ENCODE measurements around the gene SNX32. TPM values are rescaled to one million over a fixed set of nuclear protein-coding genes. Genes with fewer than 3 reads are reported as not detected.

SNX32 gene
- polyA plus RNA-seq, 2 of the 4 experiments (the other 2 are of a cell fraction), result 0.08 TPM; not detected in 1

DNA sequence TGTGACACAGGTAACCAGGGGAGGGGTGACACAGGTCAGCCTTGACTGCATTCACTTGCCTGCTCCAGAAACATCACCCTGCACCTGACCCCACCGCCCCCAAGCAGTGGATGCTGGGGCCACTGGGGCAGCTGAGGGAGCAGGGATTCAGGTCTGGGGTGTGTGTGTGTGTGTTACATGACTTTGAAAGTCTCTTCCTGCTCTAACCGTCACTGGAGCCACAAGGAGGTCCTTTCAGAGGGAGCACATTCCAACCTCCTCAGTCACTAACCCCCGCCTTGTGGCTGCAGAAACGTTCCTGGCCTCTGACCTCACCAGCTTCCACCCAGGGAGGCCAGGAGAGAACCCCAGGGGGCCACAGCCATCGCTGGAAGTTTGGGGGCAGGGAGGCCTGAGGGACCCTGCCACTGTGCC lies 69.3 kb downstream of the SNX32 start:
- ATAC-seq (peak; percentile 47 to 57), FAIRE-seq (no peak), DNase-seq (ENCODE audit: low read depth in 1 of 2, low spot score in 1 of 2) (peak; percentile 85 to 90)
- H3K4me3 ChIP-seq, result no peak overlapping the region
- H3K4me2 ChIP-seq, result peak overlapping the region; percentile 68
- WGBS (ENCODE audit: missing lambda C conversion rate), result 4% methylated on average over 5 of the region's 5 CpGs
- peak overlapping the region; percentile 69 to 87 for H3K27ac ChIP-seq
- CTCF ChIA-PET, result interaction anchor here (0.6 to 31.6 kb wide), 3 partner anchors 7 to 1090 kb away, joined by 4 to 618 read pairs (median 618); partner anchors contain the start of genes C11orf68, CCDC85B, DRAP1 and FIBP
- peaks cover 39% of the 10 kb centered on the region for H3K4me1 ChIP-seq
- POLR2A ChIA-PET, result interaction anchor here (0.6 to 5.7 kb wide), 4 partner anchors 12 to 15 kb away, joined by 3 to 43 read pairs (median 22); partner anchors contain the start of genes CCDC85B and FIBP
- H3K9me3 ChIP-seq, result no peaks in the 10 kb centered on the region
- TF ChIP-seq ESRRA (IDR thresholded peaks at IDR 0.05; ENCODE audit: borderline replicate concordance, low read length), result no peak
- TF ChIP-seq NFE2L2 (conservative IDR thresholded peaks at IDR 0.05; ENCODE audit: low read length), result no peak
- TF ChIP-seq, protein P1, sequence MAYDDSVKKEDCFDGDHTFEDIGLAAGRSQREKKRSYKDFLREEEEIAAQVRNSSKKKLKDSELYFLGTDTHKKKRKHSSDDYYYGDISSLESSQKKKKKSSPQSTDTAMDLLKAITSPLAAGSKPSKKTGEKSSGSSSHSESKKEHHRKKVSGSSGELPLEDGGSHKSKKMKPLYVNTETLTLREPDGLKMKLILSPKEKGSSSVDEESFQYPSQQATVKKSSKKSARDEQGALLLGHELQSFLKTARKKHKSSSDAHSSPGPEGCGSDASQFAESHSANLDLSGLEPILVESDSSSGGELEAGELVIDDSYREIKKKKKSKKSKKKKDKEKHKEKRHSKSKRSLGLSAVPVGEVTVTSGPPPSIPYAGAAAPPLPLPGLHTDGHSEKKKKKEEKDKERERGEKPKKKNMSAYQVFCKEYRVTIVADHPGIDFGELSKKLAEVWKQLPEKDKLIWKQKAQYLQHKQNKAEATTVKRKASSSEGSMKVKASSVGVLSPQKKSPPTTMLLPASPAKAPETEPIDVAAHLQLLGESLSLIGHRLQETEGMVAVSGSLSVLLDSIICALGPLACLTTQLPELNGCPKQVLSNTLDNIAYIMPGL (CRISPR knock-in tag; IDR thresholded peaks at IDR 0.05; ENCODE audit: borderline replicate concordance), result no peak
- TF ChIP-seq HDAC2 (IDR thresholded peaks at IDR 0.05), result no peak
- TF ChIP-seq, protein P2, sequence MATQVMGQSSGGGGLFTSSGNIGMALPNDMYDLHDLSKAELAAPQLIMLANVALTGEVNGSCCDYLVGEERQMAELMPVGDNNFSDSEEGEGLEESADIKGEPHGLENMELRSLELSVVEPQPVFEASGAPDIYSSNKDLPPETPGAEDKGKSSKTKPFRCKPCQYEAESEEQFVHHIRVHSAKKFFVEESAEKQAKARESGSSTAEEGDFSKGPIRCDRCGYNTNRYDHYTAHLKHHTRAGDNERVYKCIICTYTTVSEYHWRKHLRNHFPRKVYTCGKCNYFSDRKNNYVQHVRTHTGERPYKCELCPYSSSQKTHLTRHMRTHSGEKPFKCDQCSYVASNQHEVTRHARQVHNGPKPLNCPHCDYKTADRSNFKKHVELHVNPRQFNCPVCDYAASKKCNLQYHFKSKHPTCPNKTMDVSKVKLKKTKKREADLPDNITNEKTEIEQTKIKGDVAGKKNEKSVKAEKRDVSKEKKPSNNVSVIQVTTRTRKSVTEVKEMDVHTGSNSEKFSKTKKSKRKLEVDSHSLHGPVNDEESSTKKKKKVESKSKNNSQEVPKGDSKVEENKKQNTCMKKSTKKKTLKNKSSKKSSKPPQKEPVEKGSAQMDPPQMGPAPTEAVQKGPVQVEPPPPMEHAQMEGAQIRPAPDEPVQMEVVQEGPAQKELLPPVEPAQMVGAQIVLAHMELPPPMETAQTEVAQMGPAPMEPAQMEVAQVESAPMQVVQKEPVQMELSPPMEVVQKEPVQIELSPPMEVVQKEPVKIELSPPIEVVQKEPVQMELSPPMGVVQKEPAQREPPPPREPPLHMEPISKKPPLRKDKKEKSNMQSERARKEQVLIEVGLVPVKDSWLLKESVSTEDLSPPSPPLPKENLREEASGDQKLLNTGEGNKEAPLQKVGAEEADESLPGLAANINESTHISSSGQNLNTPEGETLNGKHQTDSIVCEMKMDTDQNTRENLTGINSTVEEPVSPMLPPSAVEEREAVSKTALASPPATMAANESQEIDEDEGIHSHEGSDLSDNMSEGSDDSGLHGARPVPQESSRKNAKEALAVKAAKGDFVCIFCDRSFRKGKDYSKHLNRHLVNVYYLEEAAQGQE (IDR thresholded peaks at IDR 0.05), result no peak
- TF ChIP-seq FOSB (CRISPR knock-in tag; IDR thresholded peaks at IDR 0.05), result peak; percentile 5; the same call in 1 of the 2 replicates
- TF ChIP-seq EP300 (IDR thresholded peaks at IDR 0.05), result peak in 1 of 2 experiments; percentile 60; a peak in 1 of 5 replicates
- TF ChIP-seq EHMT2 (IDR thresholded peaks at IDR 0.05; ENCODE audit: low read depth), result no peak
- no peak for TF ChIP-seq RFX5 (IDR thresholded peaks at IDR 0.05)
- TF ChIP-seq ZNF302 (CRISPR knock-in tag; IDR thresholded peaks at IDR 0.05), result no peak
- TF ChIP-seq CEBPB (IDR thresholded peaks at IDR 0.05), result no peak
- TF ChIP-seq KDM1A (IDR thresholded peaks at IDR 0.05; ENCODE audit: low read depth), result no peak
- no peak for TF ChIP-seq HOXA7 (CRISPR knock-in tag; IDR thresholded peaks at IDR 0.05)
- TF ChIP-seq POLR2AphosphoS2 (conservative IDR thresholded peaks at IDR 0.05; ENCODE audit: low read length), result no peak
- 0 out of 2 replicates have a peak, but pooled peaks have one; percentile 11 for TF ChIP-seq EHF (CRISPR knock-in tag; IDR thresholded peaks at IDR 0.05)
- no peak for TF ChIP-seq TP53 (CRISPR knock-in tag; IDR thresholded peaks at IDR 0.05)
- no peak for TF ChIP-seq MAFK (IDR thresholded peaks at IDR 0.05; ENCODE audit: partially characterized antibody)
- TF ChIP-seq, protein P3, sequence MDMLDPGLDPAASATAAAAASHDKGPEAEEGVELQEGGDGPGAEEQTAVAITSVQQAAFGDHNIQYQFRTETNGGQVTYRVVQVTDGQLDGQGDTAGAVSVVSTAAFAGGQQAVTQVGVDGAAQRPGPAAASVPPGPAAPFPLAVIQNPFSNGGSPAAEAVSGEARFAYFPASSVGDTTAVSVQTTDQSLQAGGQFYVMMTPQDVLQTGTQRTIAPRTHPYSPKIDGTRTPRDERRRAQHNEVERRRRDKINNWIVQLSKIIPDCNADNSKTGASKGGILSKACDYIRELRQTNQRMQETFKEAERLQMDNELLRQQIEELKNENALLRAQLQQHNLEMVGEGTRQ (IDR thresholded peaks at IDR 0.05), result no peak
- TF ChIP-seq NPAS2 (CRISPR knock-in tag; IDR thresholded peaks at IDR 0.05; ENCODE audit: borderline replicate concordance), result no peak
- TF ChIP-seq SMC3 (IDR thresholded peaks at IDR 0.05), result no peak
- no peak for TF ChIP-seq POLR2A (IDR thresholded peaks at IDR 0.05; ENCODE audit: low read length)
- TF ChIP-seq, protein P4, sequence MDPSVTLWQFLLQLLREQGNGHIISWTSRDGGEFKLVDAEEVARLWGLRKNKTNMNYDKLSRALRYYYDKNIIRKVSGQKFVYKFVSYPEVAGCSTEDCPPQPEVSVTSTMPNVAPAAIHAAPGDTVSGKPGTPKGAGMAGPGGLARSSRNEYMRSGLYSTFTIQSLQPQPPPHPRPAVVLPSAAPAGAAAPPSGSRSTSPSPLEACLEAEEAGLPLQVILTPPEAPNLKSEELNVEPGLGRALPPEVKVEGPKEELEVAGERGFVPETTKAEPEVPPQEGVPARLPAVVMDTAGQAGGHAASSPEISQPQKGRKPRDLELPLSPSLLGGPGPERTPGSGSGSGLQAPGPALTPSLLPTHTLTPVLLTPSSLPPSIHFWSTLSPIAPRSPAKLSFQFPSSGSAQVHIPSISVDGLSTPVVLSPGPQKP (IDR thresholded peaks at IDR 0.05; ENCODE audit: low read depth, low read length), result no peak
- peak; percentile 45; the same call in 1 of the 2 replicates for TF ChIP-seq JUNB (IDR thresholded peaks at IDR 0.05)
- TF ChIP-seq FOSL2 (IDR thresholded peaks at IDR 0.05), result no peak
- TF ChIP-seq FOSL2 (CRISPR knock-in tag; IDR thresholded peaks at IDR 0.05), result peak; percentile 83
- TF ChIP-seq RAD21 (conservative IDR thresholded peaks at IDR 0.05 in 1 of 2, IDR thresholded peaks at IDR 0.05 in 1 of 2), result no peak
- TF ChIP-seq TFCP2L1 (CRISPR knock-in tag; IDR thresholded peaks at IDR 0.05), result no peak
- peak; percentile 41; the same call in 1 of the 2 replicates for TF ChIP-seq FOXS1 (CRISPR knock-in tag; IDR thresholded peaks at IDR 0.05)
- TF ChIP-seq GATA3 (IDR thresholded peaks at IDR 0.05; ENCODE audit: borderline replicate concordance), result peak; percentile 75; the same call in 1 of the 2 replicates
- TF ChIP-seq, protein P5, sequence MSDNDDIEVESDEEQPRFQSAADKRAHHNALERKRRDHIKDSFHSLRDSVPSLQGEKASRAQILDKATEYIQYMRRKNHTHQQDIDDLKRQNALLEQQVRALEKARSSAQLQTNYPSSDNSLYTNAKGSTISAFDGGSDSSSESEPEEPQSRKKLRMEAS (IDR thresholded peaks at IDR 0.05), result peak; percentile 37
- no peak for TF ChIP-seq MYC (IDR thresholded peaks at IDR 0.05; ENCODE audit: borderline replicate concordance, low read length)
- TF ChIP-seq CHD2 (IDR thresholded peaks at IDR 0.05; ENCODE audit: low read length, partially characterized antibody), result no peak
- no peak for TF ChIP-seq RARB (CRISPR knock-in tag; IDR thresholded peaks at IDR 0.05)
- no peak for TF ChIP-seq NR3C1 (IDR thresholded peaks at IDR 0.05)
- TF ChIP-seq, protein P6, sequence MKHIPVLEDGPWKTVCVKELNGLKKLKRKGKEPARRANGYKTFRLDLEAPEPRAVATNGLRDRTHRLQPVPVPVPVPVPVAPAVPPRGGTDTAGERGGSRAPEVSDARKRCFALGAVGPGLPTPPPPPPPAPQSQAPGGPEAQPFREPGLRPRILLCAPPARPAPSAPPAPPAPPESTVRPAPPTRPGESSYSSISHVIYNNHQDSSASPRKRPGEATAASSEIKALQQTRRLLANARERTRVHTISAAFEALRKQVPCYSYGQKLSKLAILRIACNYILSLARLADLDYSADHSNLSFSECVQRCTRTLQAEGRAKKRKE (CRISPR knock-in tag; IDR thresholded peaks at IDR 0.05; ENCODE audit: low read depth), result peak; percentile 57; the same call in 1 of the 2 replicates
